Erythroblast (primary cell): ENCODE data around the gene GALR1.

ENCODE experiments used
- GATA1 ChIP-seq: IDR thresholded peaks from 2 replicates; pipeline ENCODE4 v1.6.1; 2011; ENCODE audit warnings: low read depth, mild to moderate bottlenecking, control low read depth, low read length, moderate library complexity
- POLR2A ChIP-seq: IDR thresholded peaks from 2 replicates; pipeline ENCODE4 v1.6.1; 2011; ENCODE audit warnings: mild to moderate bottlenecking, low read length

GRCh38 chr18:77268456-77268855 is 18.8 kb downstream of the GALR1 start:
- no peak for TF ChIP-seq POLR2A
- TF ChIP-seq GATA1: no peak
